ENCODE results near the gene PRAC1.

- TF ChIP-seq CTCF (conservative IDR thresholded peaks at IDR 0.05; ENCODE audit: low read length) (no peak), EZH2phosphoT487 (IDR thresholded peaks at IDR 0.05; ENCODE audit: borderline replicate concordance, low read depth, low read length) (no peak)
Observed at GRCh38 chr17:48769009-48769675, 46.8 kb upstream of the PRAC1 start.

All from OCI-LY7 (cell line).